Measurements from ENCODE around the gene ACAD11.

GRCh38 chr3:132554437-132554836 lies 105.2 kb downstream of the ACAD11 start:
- no peak for TF ChIP-seq EZH2 (IDR thresholded peaks at IDR 0.05; ENCODE audit: insufficient read depth, poor library complexity, severe bottlenecking)
- no peak for TF ChIP-seq EZH2phosphoT487 (IDR thresholded peaks at IDR 0.05; ENCODE audit: insufficient read depth, low read depth)
